Astrocyte of the cerebellum (primary cell): Measurements from ENCODE around the gene WIPF2.

Source experiments
- DNase-seq: peaks from one replicate; pipeline ENCODE4 v3.0.0-alpha.2; 2011; ENCODE audit warnings: low read depth
- H3K4me3 ChIP-seq: 2 replicates; pipeline ENCODE4 v1.5.1; 2011; ENCODE audit warnings: mild to moderate bottlenecking, low read depth, low read length, moderate library complexity
- in situ Hi-C: cut with HindIII; loops from 2 replicates; pipeline ENCODE4 v1.10.0; 2017; ENCODE audit warnings: low sequenced_read_pairs
- TF ChIP-seq, protein P1 (sequence below): IDR thresholded peaks from 2 replicates; pipeline ENCODE4 v1.5.1; 2012; ENCODE audit warnings: low read length, low read depth, moderate library complexity, mild to moderate bottlenecking; ENCODE audit errors: missing control alignments

WIPF2 gene

DNA sequence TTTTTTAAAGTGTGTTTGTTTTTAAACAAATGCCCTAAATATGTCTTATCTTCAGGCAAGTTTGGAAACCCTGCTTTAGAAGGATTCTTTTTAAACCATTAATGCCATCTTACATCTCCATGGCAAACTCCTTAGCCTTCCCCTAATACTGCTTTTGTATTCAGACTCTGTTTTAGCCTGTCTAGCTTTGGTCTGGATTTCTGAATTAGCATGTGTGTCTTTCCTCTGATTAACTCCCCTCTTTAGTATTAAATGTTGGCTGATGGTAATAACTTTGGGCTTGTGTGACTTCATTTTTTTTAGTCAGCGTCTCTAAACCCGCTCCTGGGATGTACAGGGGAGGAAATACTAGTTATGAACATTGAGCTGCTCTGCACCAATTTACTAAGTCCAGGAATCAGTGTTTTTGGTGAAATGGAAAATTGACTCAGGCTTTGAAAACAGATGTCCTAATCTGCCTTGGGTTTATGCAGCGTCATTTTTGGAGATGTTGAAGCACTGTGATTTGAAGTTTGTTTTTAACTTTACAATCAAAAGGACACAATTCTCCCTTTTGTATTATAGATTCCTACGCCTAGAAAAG lies 22.2 kb downstream of the WIPF2 start:
- DNase-seq: no peak
- TF ChIP-seq, protein P1, sequence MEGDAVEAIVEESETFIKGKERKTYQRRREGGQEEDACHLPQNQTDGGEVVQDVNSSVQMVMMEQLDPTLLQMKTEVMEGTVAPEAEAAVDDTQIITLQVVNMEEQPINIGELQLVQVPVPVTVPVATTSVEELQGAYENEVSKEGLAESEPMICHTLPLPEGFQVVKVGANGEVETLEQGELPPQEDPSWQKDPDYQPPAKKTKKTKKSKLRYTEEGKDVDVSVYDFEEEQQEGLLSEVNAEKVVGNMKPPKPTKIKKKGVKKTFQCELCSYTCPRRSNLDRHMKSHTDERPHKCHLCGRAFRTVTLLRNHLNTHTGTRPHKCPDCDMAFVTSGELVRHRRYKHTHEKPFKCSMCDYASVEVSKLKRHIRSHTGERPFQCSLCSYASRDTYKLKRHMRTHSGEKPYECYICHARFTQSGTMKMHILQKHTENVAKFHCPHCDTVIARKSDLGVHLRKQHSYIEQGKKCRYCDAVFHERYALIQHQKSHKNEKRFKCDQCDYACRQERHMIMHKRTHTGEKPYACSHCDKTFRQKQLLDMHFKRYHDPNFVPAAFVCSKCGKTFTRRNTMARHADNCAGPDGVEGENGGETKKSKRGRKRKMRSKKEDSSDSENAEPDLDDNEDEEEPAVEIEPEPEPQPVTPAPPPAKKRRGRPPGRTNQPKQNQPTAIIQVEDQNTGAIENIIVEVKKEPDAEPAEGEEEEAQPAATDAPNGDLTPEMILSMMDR: no peak
- no peak overlapping the region for H3K4me3 ChIP-seq
- in situ Hi-C loops: no loop called here

DNA sequence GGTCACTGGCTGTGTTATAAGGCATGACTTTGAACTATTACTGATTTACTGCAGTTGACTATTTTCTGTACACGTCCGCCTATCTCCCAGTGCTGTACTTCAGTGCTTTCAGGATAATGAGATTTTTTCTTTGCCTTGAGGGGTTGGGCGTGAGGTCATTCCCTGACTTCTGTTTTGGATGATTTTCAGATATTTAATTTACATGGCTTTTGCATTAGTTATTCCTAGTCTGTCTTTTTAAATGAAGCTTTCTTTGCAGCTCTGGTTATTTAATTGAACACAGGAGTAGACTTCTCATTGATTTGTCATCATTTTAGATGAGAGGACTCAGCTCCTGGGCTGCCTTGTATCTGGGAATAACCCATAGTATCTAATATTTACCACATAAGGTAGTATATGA lies 23.7 kb downstream of the WIPF2 start:
- no peak overlapping the region for H3K4me3 ChIP-seq
- TF ChIP-seq, protein P1: no peak
- in situ Hi-C loops: no loop called here
- DNase-seq: no peak

DNA sequence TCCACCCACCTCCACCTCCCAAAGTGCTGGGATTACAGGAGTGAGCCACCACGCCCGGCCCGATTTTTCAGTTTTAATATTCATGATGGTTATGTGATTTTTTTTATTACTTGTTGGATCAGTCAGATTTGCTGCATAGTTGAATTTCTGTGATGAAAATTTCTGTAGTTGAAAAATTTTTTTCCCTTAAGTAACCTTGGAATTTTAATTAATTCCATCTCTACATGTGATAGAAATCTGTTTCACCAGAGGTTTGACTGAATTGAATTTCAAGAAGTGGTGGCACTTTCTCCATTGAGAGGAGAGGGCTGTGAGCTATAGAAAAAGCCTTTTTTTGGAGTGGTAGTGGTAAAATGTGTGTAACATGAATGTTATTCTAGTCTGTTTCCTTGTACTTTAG lies 24.7 kb downstream of the WIPF2 start:
- TF ChIP-seq, protein P1: no peak
- in situ Hi-C loops: no loop called here
- no peak overlapping the region for H3K4me3 ChIP-seq
- DNase-seq: no peak

DNA sequence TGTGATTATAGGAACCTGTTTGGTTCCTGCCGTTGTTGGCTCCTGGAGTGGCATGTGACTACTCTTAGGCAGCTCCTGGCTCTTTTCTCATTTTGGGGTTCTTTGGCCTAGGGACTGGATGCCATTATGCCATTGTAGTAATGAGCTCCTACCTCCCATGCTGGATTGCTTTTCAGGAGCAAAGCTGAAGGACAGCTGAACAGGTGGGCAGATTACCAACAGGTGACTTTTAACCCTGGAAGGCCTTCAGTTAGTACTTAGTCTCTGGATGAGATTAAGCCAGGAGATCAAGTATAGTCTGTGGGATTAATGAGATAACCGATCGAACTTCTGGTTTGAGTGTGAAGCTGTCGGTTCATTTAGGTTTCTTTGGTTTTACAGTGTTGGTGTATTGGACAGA lies 25.2 kb downstream of the WIPF2 start:
- no peak for DNase-seq
- in situ Hi-C loops: no loop called here
- H3K4me3 ChIP-seq: no peak overlapping the region
- TF ChIP-seq, protein P1: no peak

DNA sequence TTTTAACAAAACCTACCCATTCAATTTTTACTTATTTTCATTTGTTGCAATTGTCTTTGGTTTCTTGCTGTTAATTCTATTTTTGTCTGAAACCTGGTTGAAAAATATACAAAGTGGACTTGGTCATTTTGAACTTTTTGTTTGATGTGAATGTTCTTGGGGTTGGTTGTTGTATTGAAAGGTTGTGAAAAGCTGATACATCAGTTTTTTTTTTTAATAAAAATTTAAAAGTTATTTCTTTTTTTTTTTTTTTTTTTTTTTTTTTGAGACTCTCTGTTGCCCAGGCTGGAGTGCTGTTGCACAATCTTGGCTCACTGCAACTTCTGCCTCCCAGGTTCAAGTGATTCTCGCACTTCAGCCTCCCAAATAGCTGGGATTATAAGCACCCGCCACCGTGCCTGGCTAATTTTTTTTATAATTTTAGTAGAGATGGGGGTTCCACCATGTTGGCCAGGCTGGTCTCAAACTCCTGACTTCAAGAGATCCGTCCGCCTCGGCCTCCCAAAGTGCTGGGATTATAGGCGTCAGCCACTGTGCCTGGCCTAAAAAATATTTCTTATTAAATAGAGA lies 28.9 kb downstream of the WIPF2 start:
- TF ChIP-seq, protein P1: no peak
- no peak for DNase-seq
- in situ Hi-C loops: no loop called here
- no peak overlapping the region for H3K4me3 ChIP-seq

DNA sequence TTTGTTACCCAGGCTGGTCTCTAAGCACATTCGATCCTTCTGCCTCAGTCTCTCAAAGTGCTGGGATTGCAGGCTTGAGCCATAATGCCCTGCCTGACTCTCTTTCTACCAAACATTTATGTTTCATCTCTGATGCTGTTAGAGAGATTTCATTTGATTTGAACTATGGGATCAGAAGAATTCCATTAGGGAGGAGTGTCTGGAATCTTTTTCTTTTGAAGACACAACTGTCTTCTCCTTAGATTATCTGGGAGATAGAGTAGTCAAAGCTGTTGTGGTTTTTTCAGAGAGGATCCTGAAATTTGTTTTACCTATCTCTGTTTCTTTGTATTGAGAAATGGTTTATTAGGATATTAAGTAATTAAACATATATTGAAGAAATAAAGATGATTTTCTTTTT lies 29.4 kb downstream of the WIPF2 start:
- DNase-seq: no peak
- in situ Hi-C loops: no loop called here
- TF ChIP-seq, protein P1: no peak
- no peak overlapping the region for H3K4me3 ChIP-seq
